B cell (primary cell): ENCODE results near the gene FRMD8.

Source experiments
- CTCF ChIP-seq: fragments of 200-600 bp; IDR thresholded peaks from one replicate; pipeline ENCODE4 v1.8.0; 2022; ENCODE audit warnings: antibody characterized with exemption, mild to moderate bottlenecking
- EZH2 ChIP-seq: IDR thresholded peaks from 2 replicates; pipeline ENCODE4 v1.6.1; 2012; ENCODE audit warnings: borderline replicate concordance, low read depth, mild to moderate bottlenecking, moderate library complexity, low read length; ENCODE audit not compliant: insufficient read depth, poor library complexity, severe bottlenecking

- TF ChIP-seq CTCF (no peak), EZH2 (no peak)
Observed at GRCh38 chr11:65440831-65441499, 54.5 kb downstream of the FRMD8 start.
